ENCODE results near the gene IRF6. TPM values are rescaled to one million over a fixed set of nuclear protein-coding genes. Genes with fewer than 3 reads are reported as not detected.
"Not testable (repeated sequence)": the region's sequence is repeated elsewhere in the genome, so short reads cannot be mapped to it uniquely, and the experiment has no call there.

IRF6 gene
- total RNA-seq, 1 donor from 2014 or later, result 0.42 TPM

GRCh38 chr1:209797978-209798639, 7.8 kb downstream of the IRF6 start:
- intact Hi-C loops (cut with micrococcal nuclease), result no loop called here
- POLR2A ChIA-PET, result no interaction called here
- CTCF ChIA-PET, result no interaction called here
- H3K4me1 Mint-ChIP-seq, result peaks cover 4% of the 10 kb centered on the region
- H3K4me3 Mint-ChIP-seq, result no peak overlapping the region
- no peaks in the 10 kb centered on the region for H3K9me3 Mint-ChIP-seq
- no peak overlapping the region for H3K27ac Mint-ChIP-seq
- TF ChIP-seq, protein P1, sequence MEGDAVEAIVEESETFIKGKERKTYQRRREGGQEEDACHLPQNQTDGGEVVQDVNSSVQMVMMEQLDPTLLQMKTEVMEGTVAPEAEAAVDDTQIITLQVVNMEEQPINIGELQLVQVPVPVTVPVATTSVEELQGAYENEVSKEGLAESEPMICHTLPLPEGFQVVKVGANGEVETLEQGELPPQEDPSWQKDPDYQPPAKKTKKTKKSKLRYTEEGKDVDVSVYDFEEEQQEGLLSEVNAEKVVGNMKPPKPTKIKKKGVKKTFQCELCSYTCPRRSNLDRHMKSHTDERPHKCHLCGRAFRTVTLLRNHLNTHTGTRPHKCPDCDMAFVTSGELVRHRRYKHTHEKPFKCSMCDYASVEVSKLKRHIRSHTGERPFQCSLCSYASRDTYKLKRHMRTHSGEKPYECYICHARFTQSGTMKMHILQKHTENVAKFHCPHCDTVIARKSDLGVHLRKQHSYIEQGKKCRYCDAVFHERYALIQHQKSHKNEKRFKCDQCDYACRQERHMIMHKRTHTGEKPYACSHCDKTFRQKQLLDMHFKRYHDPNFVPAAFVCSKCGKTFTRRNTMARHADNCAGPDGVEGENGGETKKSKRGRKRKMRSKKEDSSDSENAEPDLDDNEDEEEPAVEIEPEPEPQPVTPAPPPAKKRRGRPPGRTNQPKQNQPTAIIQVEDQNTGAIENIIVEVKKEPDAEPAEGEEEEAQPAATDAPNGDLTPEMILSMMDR (IDR thresholded peaks at IDR 0.05), result no peak
- ATAC-seq (ENCODE audit: low read depth) (no peak), DNase-seq (no peak)
- no peaks in the 10 kb centered on the region for H3K36me3 Mint-ChIP-seq (ENCODE audit: low read depth)
- peaks cover 39% of the 10 kb centered on the region for H3K27me3 Mint-ChIP-seq

GRCh38 chr1:209793711-209794110, 12.2 kb downstream of the IRF6 start:
- H3K4me1 Mint-ChIP-seq; intact Hi-C loops (cut with micrococcal nuclease); H3K36me3 Mint-ChIP-seq (ENCODE audit: low read depth); DNase-seq; ATAC-seq (ENCODE audit: low read depth); POLR2A ChIA-PET; CTCF ChIA-PET; H3K4me3 Mint-ChIP-seq; H3K27ac Mint-ChIP-seq; H3K9me3 Mint-ChIP-seq: not testable (repeated sequence)
- H3K27me3 Mint-ChIP-seq, result peaks cover 45% of the 10 kb centered on the region

DNA sequence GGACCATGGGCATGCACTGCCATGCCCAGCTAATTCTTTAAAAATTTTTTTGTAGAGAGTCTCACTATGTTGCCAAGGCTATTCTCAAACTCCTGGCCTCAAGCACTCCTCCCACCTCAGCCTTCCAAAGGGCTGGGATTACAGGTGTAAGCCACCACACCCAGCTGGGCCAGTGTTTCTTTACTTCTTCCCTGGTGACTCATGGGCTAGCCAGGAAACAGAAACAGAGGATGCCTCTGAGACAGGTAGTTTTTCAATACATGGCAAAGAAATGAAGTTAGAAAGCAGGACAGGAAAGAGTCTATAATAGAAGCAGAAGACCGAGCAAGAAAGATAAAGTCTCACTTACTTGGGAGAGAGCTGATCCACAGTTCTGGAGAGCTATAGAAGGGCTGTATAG, 14.0 kb downstream of the IRF6 start:
- Mint-ChIP-seq H3K27me3 (peaks cover 45% of the 10 kb centered on the region), H3K4me1 (no peaks in the 10 kb centered on the region), H3K4me3 (no peak overlapping the region), H3K9me3 (no peaks in the 10 kb centered on the region), H3K27ac (no peak overlapping the region), H3K36me3 (ENCODE audit: low read depth) (no peaks in the 10 kb centered on the region)
- CTCF ChIA-PET, result no interaction called here
- TF ChIP-seq, protein P1 (IDR thresholded peaks at IDR 0.05), result no peak
- DNase-seq (no peak), ATAC-seq (ENCODE audit: low read depth) (no peak)
- POLR2A ChIA-PET, result interaction anchor here (0.8 kb wide), 1 partner anchor 22 kb away, joined by 4 read pairs; no protein-coding TSS in a partner anchor
- intact Hi-C loops (cut with micrococcal nuclease), result no loop called here

DNA sequence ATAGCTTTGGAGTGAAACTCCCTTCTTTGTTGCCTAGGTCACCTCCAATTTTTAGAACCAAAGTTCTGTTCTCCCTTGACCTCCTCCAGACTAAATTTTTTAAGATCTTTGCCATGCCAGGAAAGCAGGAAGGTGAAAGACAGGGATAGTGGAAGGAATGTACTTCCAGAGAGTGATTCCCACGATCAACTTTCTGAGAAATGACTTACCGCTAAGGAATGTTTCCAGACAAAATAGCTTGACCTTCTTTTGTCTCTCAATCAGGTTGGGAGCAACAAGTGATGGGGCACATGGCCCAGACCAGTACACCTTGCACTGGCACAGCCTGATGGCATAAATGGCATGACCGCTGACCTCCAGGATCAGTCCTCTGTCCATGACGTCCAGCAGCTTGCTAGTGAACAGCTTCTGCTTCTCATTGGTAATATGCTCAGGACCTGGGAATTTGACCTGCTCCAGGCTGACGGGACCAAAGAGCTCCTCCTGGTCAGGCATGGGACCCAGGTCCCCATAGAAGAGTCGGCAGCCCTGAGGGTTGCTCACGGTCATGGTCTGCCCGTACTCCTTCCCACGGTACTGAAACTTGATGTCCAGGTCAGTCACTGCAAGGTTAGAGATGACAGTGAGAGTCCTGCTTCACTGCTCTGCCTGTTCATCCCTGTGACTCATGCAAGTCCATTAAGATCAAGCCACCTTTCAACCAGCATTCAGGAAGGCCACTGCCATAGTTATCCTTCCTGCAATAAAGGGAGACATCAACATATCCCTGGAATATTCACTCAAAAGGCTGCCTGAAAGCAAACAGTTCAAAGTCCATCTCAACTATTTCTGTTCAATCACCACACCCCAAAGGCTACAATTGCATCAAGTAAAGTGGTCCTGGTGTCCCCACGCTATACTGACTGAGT, 15.4 kb downstream of the IRF6 start:
- H3K27me3 Mint-ChIP-seq, result peaks cover 47% of the 10 kb centered on the region
- H3K36me3 Mint-ChIP-seq (ENCODE audit: low read depth), result no peaks in the 10 kb centered on the region
- no peak for DNase-seq
- ChIA-PET CTCF (no interaction called here), POLR2A (no interaction called here)
- intact Hi-C loops (cut with micrococcal nuclease), result no loop called here
- no peaks in the 10 kb centered on the region for H3K4me1 Mint-ChIP-seq
- ATAC-seq (ENCODE audit: low read depth), result no peak
- H3K4me3 Mint-ChIP-seq, result no peak overlapping the region
- peaks cover 1% of the 10 kb centered on the region for H3K9me3 Mint-ChIP-seq
- TF ChIP-seq, protein P1 (IDR thresholded peaks at IDR 0.05), result no peak
- H3K27ac Mint-ChIP-seq, result no peak overlapping the region

GRCh38 chr1:209789245-209789644, 16.7 kb downstream of the IRF6 start:
- no peak for ATAC-seq (ENCODE audit: low read depth)
- intact Hi-C loops (cut with micrococcal nuclease), result loop anchor here (10.0 kb wide), 1 partner anchor 1466 kb away; the partner anchor contains the start of gene RCOR3
- H3K27me3 Mint-ChIP-seq, result peaks cover 38% of the 10 kb centered on the region
- no peak overlapping the region for H3K4me3 Mint-ChIP-seq
- H3K4me1 Mint-ChIP-seq, result peaks cover 10% of the 10 kb centered on the region
- peaks cover 3% of the 10 kb centered on the region for H3K36me3 Mint-ChIP-seq (ENCODE audit: low read depth)
- POLR2A ChIA-PET, result no interaction called here
- CTCF ChIA-PET, result no interaction called here
- DNase-seq, result no peak
- H3K9me3 Mint-ChIP-seq, result peaks cover 3% of the 10 kb centered on the region
- H3K27ac Mint-ChIP-seq, result no peak overlapping the region
- TF ChIP-seq, protein P1 (IDR thresholded peaks at IDR 0.05), result no peak
